GM18907 (cell line): ENCODE data around the gene PLPP4.

ENCODE experiments used
- ATAC-seq: cut with Tn5 transposase; IDR thresholded peaks from one replicate; pipeline ENCODE4 v1.9.1; 2021; ENCODE audit warnings: mild to moderate bottlenecking, moderate library complexity; ENCODE audit not compliant: unreplicated experiment

Gene PLPP4

GRCh38 chr10:120456626-120457430, at the start of gene PLPP4:
TSS of gene PLPP4 (plus strand) at chr10:120457227. CDS start at chr10:120457306, 79 bp downstream.
- ATAC-seq, result peak; percentile 42

- no peak for ATAC-seq
Observed at GRCh38 chr10:120409816-120410215, 47.2 kb upstream of the PLPP4 start.

DNA sequence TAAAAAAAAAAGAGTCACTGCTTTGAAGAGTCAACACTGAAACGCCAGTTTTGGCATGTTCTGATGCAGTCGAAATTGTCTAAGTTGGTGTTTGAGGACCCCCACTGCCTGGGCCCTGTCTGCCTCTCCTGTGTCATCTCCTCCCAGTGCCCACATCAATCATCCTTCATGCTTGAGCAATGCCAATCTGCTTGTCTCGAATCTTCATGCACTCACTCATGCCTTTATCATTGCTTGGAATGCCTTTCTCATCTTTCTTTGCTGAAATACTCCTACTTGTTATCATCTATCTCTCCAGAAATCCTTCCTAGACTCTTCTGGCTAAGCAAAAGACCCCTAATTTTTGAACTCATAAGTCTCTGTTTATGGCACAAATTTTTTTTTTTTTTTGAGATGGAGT, 42.1 kb upstream of the PLPP4 start:
- no peak for ATAC-seq

GRCh38 chr10:120415709-120416330, 41.2 kb upstream of the PLPP4 start:
- no peak for ATAC-seq

DNA sequence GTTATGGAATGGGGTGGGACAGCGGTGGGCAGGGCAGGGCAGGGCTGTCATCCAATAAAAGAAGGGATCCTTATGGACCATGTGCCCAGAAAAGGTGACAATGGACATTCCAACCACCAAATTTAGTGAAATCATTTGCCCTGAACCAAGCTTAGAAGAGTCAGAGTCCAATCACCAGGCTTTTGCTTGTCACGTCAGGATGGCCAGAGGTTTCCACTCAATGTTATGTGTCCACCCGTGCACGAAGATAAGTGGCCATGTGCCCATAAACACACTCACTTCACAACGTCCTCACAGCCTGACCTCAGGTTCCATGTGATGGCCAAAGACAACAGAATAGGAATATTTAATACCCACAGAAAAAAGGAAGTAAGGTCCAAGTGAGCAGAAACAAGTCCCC, 36.6 kb upstream of the PLPP4 start:
- ATAC-seq, result no peak

- ATAC-seq, result no peak
Observed at GRCh38 chr10:120421250-120421649, 35.8 kb upstream of the PLPP4 start.

DNA sequence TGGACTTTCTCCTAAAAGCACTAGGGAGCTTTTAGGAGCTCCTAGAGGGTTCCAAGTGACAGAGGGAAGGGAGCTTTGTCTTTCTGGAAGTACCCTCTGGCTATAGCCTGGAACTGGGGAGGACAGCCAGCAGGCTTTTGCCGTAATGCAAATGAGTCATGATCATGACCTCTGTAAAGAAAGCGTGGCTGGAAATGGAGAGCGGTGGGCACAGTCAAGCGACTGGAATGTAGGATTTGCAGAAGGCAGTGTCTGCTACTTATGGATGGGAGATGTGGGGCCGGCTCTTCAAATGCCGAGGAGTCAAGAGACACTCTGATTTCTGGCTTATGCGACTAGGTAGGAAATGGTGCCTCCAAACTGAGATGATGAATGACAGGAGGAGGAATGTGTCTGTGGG, 34.6 kb upstream of the PLPP4 start:
- no peak for ATAC-seq

DNA sequence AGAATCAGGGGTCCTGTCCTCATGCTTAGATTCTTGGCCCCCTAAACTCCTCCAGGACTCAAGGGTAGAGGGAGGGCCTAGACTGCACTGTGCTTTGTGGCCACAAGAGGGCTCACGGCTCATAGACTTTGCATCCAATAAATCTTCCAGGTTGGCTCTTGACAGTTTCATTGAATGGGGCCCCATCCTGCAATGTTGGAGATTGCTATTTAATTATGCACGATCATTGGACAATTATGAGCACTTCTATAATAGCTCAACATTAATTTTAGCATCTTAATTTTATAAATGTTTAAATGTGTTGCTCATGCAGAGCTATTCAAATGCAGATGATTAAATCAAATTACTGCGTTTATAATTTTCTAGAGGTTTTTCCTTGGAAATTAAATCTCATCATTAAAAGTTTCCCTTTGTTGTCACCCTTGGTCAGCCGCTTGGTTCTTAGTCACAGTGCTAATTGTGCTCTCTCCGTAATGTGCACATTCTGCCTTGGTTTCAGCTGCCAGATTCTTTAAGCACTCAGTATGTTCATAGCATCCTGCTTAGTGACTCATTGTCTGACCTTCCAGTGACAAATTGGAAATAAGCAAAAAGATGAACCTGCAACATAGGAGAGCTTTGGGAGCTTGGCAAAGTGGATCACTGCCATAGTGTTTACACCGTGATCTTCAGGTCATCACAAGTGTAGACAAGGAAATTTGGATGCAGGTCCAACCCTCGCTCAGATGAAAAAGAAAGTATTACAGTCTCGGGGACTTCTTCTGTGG, 33.4 kb upstream of the PLPP4 start:
- ATAC-seq, result no peak

DNA sequence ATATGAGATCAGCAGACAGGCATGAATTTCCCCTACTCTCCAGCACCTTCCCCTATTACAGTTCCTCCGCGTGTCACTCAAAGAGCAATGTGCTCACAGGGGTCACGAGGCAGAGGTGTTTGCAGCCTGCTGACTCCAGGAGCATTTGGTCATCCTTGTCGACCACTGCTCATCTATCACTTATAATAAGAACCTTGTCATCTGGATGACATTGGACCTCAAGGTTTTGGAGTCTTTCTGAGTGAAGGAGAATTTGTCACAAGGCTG, 32.9 kb upstream of the PLPP4 start:
- ATAC-seq, result no peak

DNA sequence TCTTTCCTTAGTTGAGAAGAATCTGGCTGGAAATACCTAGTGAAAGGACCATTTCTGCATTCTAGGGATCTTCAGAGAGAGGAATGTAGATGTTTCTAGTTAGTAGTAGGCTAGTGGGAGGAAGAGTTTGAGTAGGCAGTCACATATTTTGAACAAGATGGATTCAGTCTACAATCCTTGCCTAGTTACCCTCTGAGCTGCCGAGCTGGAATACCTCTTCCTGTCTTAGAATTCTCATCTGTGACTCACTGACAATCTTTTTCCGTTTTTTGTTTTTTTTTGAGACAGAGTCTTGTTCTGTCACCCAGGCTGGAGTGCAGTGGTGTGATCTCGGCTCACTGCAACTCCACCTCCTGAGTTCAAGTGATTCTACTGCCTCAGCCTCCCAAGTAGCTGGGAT, 30.7 kb upstream of the PLPP4 start:
- ATAC-seq, result no peak

DNA sequence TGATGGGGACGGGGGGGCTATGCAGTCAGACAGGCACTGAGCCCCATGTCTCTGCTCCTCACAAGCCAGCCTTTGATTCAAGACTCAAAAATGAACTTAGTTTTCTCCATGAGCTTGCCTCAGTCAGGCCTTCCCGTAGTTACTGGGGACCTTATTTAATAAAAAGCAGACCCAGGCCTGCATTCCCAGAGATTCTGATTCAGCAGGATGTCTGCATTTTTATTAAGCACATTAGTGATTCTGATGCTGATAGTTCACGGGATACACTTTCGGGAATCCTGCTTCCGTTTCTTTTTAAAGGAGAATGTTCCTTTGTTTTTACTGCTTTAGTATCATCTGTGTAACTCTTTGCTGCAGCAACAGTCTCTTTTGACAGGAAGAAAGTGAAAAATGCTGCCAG, 28.3 kb upstream of the PLPP4 start:
- ATAC-seq, result no peak

GRCh38 chr10:120429395-120429794, 27.6 kb upstream of the PLPP4 start:
- no peak for ATAC-seq

- no peak for ATAC-seq
Observed at GRCh38 chr10:120431251-120431651, 25.8 kb upstream of the PLPP4 start.

- no peak for ATAC-seq
Observed at GRCh38 chr10:120432209-120432608, 24.8 kb upstream of the PLPP4 start.

GRCh38 chr10:120433141-120433540, 23.9 kb upstream of the PLPP4 start:
- ATAC-seq, result no peak

- ATAC-seq, result no peak
Observed at GRCh38 chr10:120436439-120437112, 20.5 kb upstream of the PLPP4 start.

GRCh38 chr10:120437541-120437940, 19.5 kb upstream of the PLPP4 start:
- no peak for ATAC-seq

- ATAC-seq, result no peak
Observed at GRCh38 chr10:120451968-120452367, 5.1 kb upstream of the PLPP4 start.

DNA sequence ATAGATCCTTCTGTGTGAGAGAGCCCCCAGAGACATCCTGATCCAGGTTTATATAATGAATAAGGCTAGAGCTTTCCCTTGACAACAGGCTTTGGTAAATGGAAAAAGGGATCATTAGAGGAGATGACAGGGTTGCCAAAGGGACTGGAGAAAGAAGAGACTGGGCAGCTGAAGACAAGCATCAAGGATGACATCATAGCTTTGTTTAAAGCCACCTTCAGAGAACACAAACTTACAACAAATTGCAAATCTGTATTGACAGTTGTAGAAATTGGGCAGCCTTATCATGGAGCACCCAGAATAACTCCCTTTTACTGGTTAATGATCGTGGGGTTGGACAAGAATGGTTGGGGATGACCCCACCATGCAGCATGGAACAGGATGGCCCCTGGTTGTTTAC, 3.7 kb upstream of the PLPP4 start:
- no peak for ATAC-seq

- no peak for ATAC-seq
Observed at GRCh38 chr10:120453886-120454285, 3.1 kb upstream of the PLPP4 start.

DNA sequence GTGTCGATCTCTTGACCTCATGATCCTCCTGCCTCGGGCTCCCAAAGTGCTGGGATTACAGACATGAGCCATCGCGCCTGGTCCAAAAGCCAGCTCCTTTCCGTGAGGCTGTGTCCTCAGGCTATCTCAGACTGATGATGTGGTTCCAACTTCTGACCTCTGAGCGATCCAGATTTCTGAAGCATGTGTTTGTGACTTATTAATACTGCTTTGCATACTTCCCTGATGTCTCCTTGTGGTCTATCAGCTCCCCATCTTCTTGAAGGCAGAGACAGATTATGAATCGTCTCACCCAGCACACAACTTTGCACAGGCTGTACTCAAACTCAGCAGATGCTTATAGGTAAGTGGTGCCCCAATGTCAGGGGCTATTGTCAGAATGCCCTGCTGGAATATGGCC, 2.0 kb upstream of the PLPP4 start:
- no peak for ATAC-seq

- no peak for ATAC-seq
Observed at GRCh38 chr10:120455606-120456005, 1.4 kb upstream of the PLPP4 start.
